Heart right ventricle (tissue), 16 donors: Measurements from ENCODE around the gene QKI. TPM values are rescaled to one million over a fixed set of nuclear protein-coding genes. Genes with fewer than 3 reads are reported as not detected.

Source experiments
- ATAC-seq, 8 donors: fragments of 200-7000 bp; cut with Tn5 transposase; one replicate each; pipeline ENCODE4 v1.9.1; 2020; ENCODE audit warnings: mild to moderate bottlenecking in 8 of 8, moderate library complexity in 8 of 8, moderate number of reproducible peaks in 1 of 8
- DNase-seq, 2 donors: peaks; one replicate each; pipeline ENCODE4 v3.0.0-alpha.2; 2020
- H3K27ac ChIP-seq, 10 donors: fragments of 200-600 bp; sonication (generic) in 2 of 10; one replicate each; pipeline versions ENCODE4 v1.5.0 to v1.8.0; 2020 to 2022; ENCODE audit warnings: mild to moderate bottlenecking in 3 of 10
- H3K27me3 ChIP-seq, 7 donors: fragments of 200-600 bp; one replicate each; pipeline ENCODE4 v1.8.0; 2021 to 2022; ENCODE audit warnings: mild to moderate bottlenecking in 2 of 7
- H3K36me3 ChIP-seq, 9 donors: fragments of 200-600 bp; sonication (generic) in 1 of 9; one replicate each; pipeline versions ENCODE4 v1.5.0 to v1.8.0; 2020 to 2022; ENCODE audit warnings: mild to moderate bottlenecking in 2 of 9
- H3K4me1 ChIP-seq, 9 donors: fragments of 200-600 bp; sonication (generic) in 1 of 9; one replicate each; pipeline versions ENCODE4 v1.5.0 to v1.8.0; 2020 to 2022; ENCODE audit warnings: mild to moderate bottlenecking in 4 of 9
- H3K4me3 ChIP-seq, 10 donors: fragments of 200-600 bp; sonication (generic) in 2 of 10; one replicate each; pipeline versions ENCODE4 v1.5.0 to v1.8.0; 2020 to 2022; ENCODE audit warnings: mild to moderate bottlenecking in 7 of 10, moderate library complexity in 2 of 10
- H3K9me3 ChIP-seq, 11 donors: fragments of 200-600 bp in 10 of 11; sonication (generic) in 2 of 11; one replicate each; pipeline versions ENCODE4 v1.5.0 to v1.8.0; 2013 to 2022; ENCODE audit warnings: mild to moderate bottlenecking in 2 of 11, control low read depth in 1 of 11, moderate library complexity in 1 of 11
- CTCF ChIP-seq, 9 donors: fragments of 200-600 bp; sonication (generic) in 2 of 9; IDR thresholded peaks; one replicate each; pipeline versions ENCODE4 v1.5.0 to v1.8.0; 2021 to 2022; ENCODE audit warnings: antibody characterized with exemption in 9 of 9, mild to moderate bottlenecking in 5 of 9, moderate library complexity in 1 of 9
- WGBS, 2 donors: extraction: QIAGEN DNeasy Blood & Tissue Kit; methylation state at CpG; one replicate each; pipeline ENCODE4 v1.1.7; 2013; ENCODE audit warnings: inconsistent platforms in 1 of 2; 5-methylcytosine and 5-hydroxymethylcytosine counted together
- intact Hi-C, 10 donors: fragments of 100-400 bp; cut with DNase I; formaldehyde crosslinking; loops; one replicate each; pipeline versions ENCODE4 v1.11.1 to v1.14.2; 2022
- polyA plus RNA-seq, 2 donors: library from polyadenylated mRNA; stranded (reverse); fragments of 200-250 nt; gene quantifications; one replicate each; pipeline ENCODE4 v1.2.3, GENCODE V29; 2013
- total RNA-seq, 10 donors: library from RNA; stranded (reverse); fragmentation: NEBNext Ultra II Directional in 3 of 10; extraction: Animal tissue kit (Norgen Biotek cat#: 25700) in 3 of 10; gene quantifications; one replicate each; pipeline versions ENCODE4 v1.2.1 to v1.2.4, GENCODE V29; 2021 to 2023
- donor health status: Arrhythmogenic right ventricular cardiomyopathy.
- donor health status: ischemic (EF 13 %, LVEDD 7.1; RV severe dilation, severe dysfunction).
- donor health status: healthy with polysubstance abuse.
- donor health status: DM: no; HTN: yes; CAD: no.
- donor health status: DM: no; HTN: no; CAD: no.
- donor health status: ischemic (EF 25% LVEDD 6.9; RV normal size, moderate dysfunction).
- donor health status: ischemic (EF 25% LVEDD 5.7; RV mildly dilated, moderate dysfunction).
- donor health status: healthy.
- donor health status: DM: yes; HTN: yes; CAD: no.
- donor health status: Ischemic cardiomyopathy.
- donor health status: ischemic (EF 35%, LVEDD 5.7; RV mildly dilated, moderate dysfunction).
- donor health status: nonischemic (EF 11% LVEDD 7.7; RV severe dilation, severe dysfunction).
- donor health status: DM: yes; HTN: yes; CAD: no.
- donor health status: PGD.
- donor health status: ischemic (EF 29% LVEDD 5.4; RV normal size, mild dysfunction).
- donor health status: nonischemic (EF 23%, LVEDD 6.1; RV moderate dilation, normal function).

Gene QKI
- total and polyA plus RNA-seq, 12 donors = 74.7 to 551 (median 493) TPM

GRCh38 chr6:163375361-163375760 lies 39.2 kb upstream of the QKI start:
- H3K27me3 ChIP-seq = no peaks in the 10 kb centered on the region
- peaks cover 0 to 9% (median 3%) of the 10 kb centered on the region in 9 donors for H3K4me1 ChIP-seq
- DNase-seq = no peak
- intact Hi-C loops = no loop called here
- H3K9me3 ChIP-seq = no peaks in the 10 kb centered on the region
- no peaks in the 10 kb centered on the region for H3K36me3 ChIP-seq
- 94 to 95% methylated on average over 10 of the region's 10 CpGs for WGBS, 2 donors
- no peak overlapping the region for H3K4me3 ChIP-seq
- no peak for TF ChIP-seq CTCF (IDR thresholded peaks at IDR 0.05)
- ATAC-seq = no peak
- no peak overlapping the region for H3K27ac ChIP-seq

GRCh38 chr6:163376187-163376586 lies 38.3 kb upstream of the QKI start:
- no peak overlapping the region for H3K27ac ChIP-seq
- no peaks in the 10 kb centered on the region for H3K27me3 ChIP-seq
- no peak for ATAC-seq
- no peaks in the 10 kb centered on the region for H3K36me3 ChIP-seq
- 99% methylated on average over 7 of the region's 7 CpGs for WGBS, 2 donors
- H3K4me3 ChIP-seq = no peak overlapping the region
- intact Hi-C loops = no loop called here
- no peak for TF ChIP-seq CTCF (IDR thresholded peaks at IDR 0.05)
- no peaks in the 10 kb centered on the region for H3K9me3 ChIP-seq
- DNase-seq = no peak
- H3K4me1 ChIP-seq = peaks cover 0 to under 1% (median 0%) of the 10 kb centered on the region in 9 donors

GRCh38 chr6:163377561-163377960 lies 37.0 kb upstream of the QKI start:
- no peaks in the 10 kb centered on the region for H3K36me3 ChIP-seq
- H3K27me3 ChIP-seq = no peaks in the 10 kb centered on the region
- H3K9me3 ChIP-seq = no peaks in the 10 kb centered on the region
- DNase-seq = no peak
- no peaks in the 10 kb centered on the region for H3K4me1 ChIP-seq
- 95 to 97% methylated on average over 10 of the region's 10 CpGs for WGBS, 2 donors
- ATAC-seq = no peak
- TF ChIP-seq CTCF (IDR thresholded peaks at IDR 0.05) = no peak
- no peak overlapping the region for H3K27ac ChIP-seq
- intact Hi-C loops = no loop called here
- no peak overlapping the region for H3K4me3 ChIP-seq

GRCh38 chr6:163380216-163380615 lies 34.3 kb upstream of the QKI start:
- peaks cover 0 to 5% (median 0%) of the 10 kb centered on the region in 11 donors for H3K9me3 ChIP-seq
- ATAC-seq = no peak
- H3K4me3 ChIP-seq = no peak overlapping the region
- 85 to 90% methylated on average over 7 of the region's 7 CpGs for WGBS, 2 donors
- no peak for TF ChIP-seq CTCF (IDR thresholded peaks at IDR 0.05)
- H3K4me1 ChIP-seq = no peaks in the 10 kb centered on the region
- intact Hi-C loops = no loop called here
- DNase-seq = no peak
- no peaks in the 10 kb centered on the region for H3K36me3 ChIP-seq
- no peaks in the 10 kb centered on the region for H3K27me3 ChIP-seq
- H3K27ac ChIP-seq = no peak overlapping the region
